Gastroesophageal sphincter (tissue), 3 donors: Measurements from ENCODE around the gene ISG15.

Experiments
- CTCF ChIP-seq, 4 experiments: fragments of 200-600 bp in 2 of 4; fragments of 450-650 bp in 2 of 4; sonication (generic) in 1 of 4; IDR thresholded peaks; one replicate each; pipeline ENCODE4 v1.5.1; 2017 to 2019; ENCODE audit warnings: antibody characterized with exemption in 4 of 4, mild to moderate bottlenecking in 2 of 4, moderate library complexity in 2 of 4
- POLR2AphosphoS5 ChIP-seq: sonication (generic); formaldehyde crosslinking; IDR thresholded peaks from one replicate; pipeline ENCODE4 v1.6.1; 2017; ENCODE audit warnings: antibody characterized with exemption

GRCh38 chr1:975365-975764 lies 37.9 kb upstream of the ISG15 start:
- TF ChIP-seq CTCF (IDR thresholded peaks at IDR 0.05) (no peak), POLR2AphosphoS5 (no peak)
